HG03095 (cell line): ENCODE data around the gene ZNF689.

Source experiments
- ATAC-seq: cut with Tn5 transposase; IDR thresholded peaks from one replicate; pipeline ENCODE4 v1.9.1; 2021; ENCODE audit warnings: moderate library complexity; ENCODE audit not compliant: unreplicated experiment

ZNF689 gene

GRCh38 chr16:30609926-30610839 is at the start of gene ZNF689:
Gene ZNF689, minus strand, starts transcription at chr16:30610389. Its CDS starts 348 bp downstream, at chr16:30610041.
- ATAC-seq = peak; percentile 82

GRCh38 chr16:30658731-30659506 is 48.7 kb upstream of the ZNF689 start:
- peak; percentile 40 for ATAC-seq

- peak; percentile 67 for ATAC-seq
Observed at GRCh38 chr16:30657866-30658730, 47.9 kb upstream of the ZNF689 start, which contains the start of gene FBRS. Gene FBRS, plus strand, starts transcription at chr16:30658431. Its CDS starts 1,088 bp downstream, at chr16:30659519.

GRCh38 chr16:30656974-30657865 is 47.0 kb upstream of the ZNF689 start:
- ATAC-seq = no peak

GRCh38 chr16:30656388-30656787 is 46.2 kb upstream of the ZNF689 start:
- ATAC-seq = no peak

GRCh38 chr16:30655815-30656347 is 45.7 kb upstream of the ZNF689 start:
- no peak for ATAC-seq

- ATAC-seq = no peak
Observed at GRCh38 chr16:30654856-30655255, 44.7 kb upstream of the ZNF689 start.

GRCh38 chr16:30652718-30653117 is 42.5 kb upstream of the ZNF689 start:
- ATAC-seq = no peak

GRCh38 chr16:30652005-30652296 is 41.8 kb upstream of the ZNF689 start:
- no peak for ATAC-seq

GRCh38 chr16:30651124-30652004 is 41.2 kb upstream of the ZNF689 start:
- peak; percentile 40 for ATAC-seq

- peak; percentile 67 for ATAC-seq
Observed at GRCh38 chr16:30650369-30651123, 40.4 kb upstream of the ZNF689 start, which contains the start of gene PRR14. Gene PRR14, plus strand, starts transcription at chr16:30650960. Its CDS starts 686 bp downstream, at chr16:30651646.

- ATAC-seq = no peak
Observed at GRCh38 chr16:30649725-30650368, 39.7 kb upstream of the ZNF689 start.

- ATAC-seq = no peak
Observed at GRCh38 chr16:30647274-30647571, 37.0 kb upstream of the ZNF689 start.

GRCh38 chr16:30645727-30646126 is 35.5 kb upstream of the ZNF689 start:
- no peak for ATAC-seq

GRCh38 chr16:30644334-30644830 is 34.2 kb upstream of the ZNF689 start:
- no peak for ATAC-seq

- no peak for ATAC-seq
Observed at GRCh38 chr16:30641378-30641982, 31.3 kb upstream of the ZNF689 start.

GRCh38 chr16:30637944-30638343 is 27.8 kb upstream of the ZNF689 start:
- ATAC-seq = no peak
